Hematopoietic multipotent progenitor cell (in vitro differentiated cells): ENCODE data around the gene PRKCA. TPM values are rescaled to one million over a fixed set of nuclear protein-coding genes. Genes with fewer than 3 reads are reported as not detected.
"Not testable (repeated sequence)": the region's sequence is repeated elsewhere in the genome, so short reads cannot be mapped to it uniquely, and the experiment has no call there.

Source experiments
- DNase-seq, 3 donors: peaks; one replicate each; pipeline ENCODE4 v3.0.0-alpha.2; 2011 to 2015; ENCODE audit warnings: low read depth in 2 of 3, low spot score in 2 of 3
- total RNA-seq: library from RNA; depleted of rRNA; stranded (reverse); fragments of >200 nt; gene quantifications from one replicate; pipeline ENCODE4 v1.2.3, GENCODE V29; 2012

The PRKCA gene
- total RNA-seq, 1 donor = 0.54 TPM

DNA sequence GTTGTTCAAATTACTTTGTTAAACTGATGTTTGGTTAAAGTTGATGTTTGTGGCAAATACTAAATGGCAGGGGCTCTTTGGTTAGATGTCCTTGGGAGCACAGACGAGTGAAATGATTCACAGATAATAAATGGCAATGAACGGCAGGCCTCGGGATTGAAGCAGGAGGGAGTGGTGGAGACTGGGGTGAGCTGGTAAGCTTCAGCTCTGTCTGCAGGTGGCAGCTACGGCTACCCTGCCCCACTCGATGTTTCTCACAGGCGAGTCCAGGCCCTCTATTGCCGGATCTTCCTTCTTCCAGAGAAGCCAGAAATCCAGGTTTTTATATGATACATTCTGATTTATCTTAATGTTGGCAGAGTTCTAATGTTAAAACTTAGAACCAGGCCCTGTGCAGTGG lies 387.8 kb downstream of the PRKCA start:
- DNase-seq = no peak

DNA sequence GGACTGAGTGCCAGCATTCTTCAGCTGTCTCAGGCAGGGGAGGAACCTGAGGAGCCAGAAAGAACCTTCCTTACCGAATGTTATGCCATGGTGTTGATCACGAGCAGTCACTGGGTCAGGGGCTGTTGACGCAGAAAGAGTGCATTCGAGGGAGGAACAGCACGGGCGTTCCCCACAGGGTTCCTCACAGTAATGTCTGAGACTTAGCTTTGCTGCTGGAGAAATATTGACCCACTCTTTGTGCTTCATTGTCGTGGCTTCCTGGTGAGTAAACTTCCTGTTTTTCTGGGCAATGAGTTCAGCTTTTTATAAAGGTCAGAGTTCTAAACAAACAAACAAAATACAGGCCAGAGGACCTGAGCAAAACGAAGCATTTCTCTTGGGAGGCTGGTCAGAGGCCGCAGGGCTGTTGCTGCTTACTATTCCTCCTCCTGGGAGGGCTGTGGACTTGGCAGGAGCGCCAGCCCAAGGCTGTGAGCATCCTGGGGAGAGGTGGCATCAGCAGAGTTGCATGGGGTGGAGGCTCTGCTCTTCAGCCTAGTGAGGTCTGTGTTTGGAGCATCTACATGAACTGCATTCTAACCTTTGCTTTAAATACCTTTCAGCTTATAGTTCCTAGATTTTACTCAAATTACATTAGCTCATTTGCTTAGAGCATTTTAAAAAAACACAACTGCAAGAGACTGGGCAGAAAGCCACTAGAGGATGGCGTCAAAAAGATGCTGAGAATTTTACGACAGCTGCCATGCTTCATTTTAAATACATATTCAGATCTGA lies 389.4 kb downstream of the PRKCA start:
- no peak for DNase-seq

DNA sequence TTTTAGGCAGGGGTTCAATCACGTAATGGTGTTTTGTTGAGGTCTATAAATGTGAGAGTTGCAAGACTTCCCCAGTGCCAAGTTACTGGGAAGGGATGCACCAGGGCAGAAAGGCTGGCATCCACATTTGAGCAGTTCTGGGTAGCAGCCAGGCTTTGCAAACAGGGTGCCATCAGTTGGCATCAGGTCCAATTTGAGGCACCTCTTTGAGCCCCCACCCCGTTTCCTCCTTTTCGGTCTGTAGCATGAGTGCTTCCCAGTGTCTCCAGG lies 389.9 kb downstream of the PRKCA start:
- DNase-seq = no peak

DNA sequence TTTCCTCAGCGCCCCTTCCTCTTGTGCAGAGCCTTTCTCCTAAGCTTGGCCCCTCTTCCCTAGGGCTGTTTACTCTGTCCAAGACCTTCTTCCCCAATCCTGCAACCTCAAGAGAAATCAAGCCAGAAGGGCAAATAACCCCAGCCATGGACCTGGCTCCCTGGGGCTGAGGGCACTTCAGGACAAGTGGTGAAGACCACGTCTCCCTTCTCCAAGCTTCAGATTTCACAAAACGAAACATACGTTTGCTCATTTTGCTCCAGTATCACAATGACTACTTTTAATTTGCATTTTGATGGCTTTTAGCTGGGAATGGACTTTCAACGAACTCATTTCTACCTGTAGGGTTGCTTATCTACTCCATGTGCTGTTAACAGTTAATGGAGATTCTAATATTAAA lies 392.7 kb downstream of the PRKCA start:
- DNase-seq = no peak

DNA sequence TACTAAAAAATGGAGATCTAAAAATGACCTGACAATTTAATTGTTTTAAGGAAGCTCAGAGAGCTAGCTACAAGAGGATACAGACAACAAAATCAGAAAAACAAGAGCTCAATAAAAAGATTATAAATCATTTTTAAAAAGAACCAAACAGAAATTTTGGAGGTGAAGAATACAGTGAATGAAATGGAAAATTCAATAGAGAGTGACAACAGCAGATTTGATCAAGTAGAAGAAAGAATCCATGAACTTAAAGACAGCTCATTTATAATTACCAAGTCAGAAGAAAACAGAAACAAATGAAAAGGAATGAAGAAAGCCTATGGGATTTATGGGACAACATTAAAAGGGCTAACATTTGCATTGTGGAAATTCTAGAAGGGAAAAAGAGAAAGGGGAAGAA lies 395.9 kb downstream of the PRKCA start:
- no peak for DNase-seq

DNA sequence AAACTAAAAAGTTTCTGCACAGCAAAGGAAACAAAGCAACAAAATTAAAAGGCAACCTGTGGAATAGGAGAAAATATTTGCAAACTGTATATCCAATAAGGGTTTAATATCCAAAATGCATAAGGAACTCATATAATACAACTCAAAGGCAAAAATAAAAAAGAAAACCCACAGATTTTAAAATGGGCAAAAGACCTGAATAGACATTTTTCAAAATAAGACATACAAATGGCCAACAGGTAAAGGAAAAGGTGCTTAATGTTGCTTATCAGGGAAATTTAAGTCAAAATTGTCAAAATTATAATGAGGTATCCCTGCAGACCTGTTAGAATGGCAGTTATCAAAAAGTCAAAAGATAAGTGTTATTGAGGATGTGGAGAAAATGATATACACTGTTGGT lies 399.0 kb downstream of the PRKCA start:
- no peak for DNase-seq

DNA sequence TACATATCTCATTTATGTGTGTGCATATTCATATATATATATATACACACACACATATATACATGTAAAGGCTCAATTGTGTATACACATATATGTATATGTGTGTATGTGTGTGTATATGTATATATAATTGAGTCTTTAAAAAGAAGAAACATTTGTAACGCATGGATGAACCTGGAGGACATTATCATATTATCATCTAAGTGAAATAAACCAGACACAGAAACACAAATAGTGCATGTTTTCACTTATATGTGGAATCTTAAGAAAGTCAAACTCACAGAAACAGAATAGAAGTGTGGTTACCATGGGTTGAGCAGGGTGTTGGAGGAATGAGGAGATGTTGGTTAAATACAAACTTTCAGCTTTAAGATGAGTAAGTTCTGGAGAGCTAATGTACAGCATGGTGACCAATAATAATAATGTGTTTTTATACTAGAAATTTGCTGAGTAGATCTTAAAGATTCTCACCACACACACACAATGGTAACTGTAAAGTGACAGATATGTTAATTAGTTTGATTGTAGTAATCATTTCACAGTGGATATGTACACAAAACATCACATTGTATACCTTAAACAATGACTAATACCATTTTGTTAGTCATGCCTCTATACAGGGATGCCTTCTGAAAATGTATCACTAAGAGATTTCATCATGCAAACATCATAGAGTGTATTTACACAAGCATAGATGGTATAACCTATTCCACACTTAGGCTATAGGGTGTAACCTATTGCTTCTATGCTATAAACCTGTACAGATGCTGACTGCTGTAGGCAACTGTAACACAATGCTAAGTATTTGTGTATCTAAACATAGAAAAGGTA lies 399.9 kb downstream of the PRKCA start:
- DNase-seq = no peak

DNA sequence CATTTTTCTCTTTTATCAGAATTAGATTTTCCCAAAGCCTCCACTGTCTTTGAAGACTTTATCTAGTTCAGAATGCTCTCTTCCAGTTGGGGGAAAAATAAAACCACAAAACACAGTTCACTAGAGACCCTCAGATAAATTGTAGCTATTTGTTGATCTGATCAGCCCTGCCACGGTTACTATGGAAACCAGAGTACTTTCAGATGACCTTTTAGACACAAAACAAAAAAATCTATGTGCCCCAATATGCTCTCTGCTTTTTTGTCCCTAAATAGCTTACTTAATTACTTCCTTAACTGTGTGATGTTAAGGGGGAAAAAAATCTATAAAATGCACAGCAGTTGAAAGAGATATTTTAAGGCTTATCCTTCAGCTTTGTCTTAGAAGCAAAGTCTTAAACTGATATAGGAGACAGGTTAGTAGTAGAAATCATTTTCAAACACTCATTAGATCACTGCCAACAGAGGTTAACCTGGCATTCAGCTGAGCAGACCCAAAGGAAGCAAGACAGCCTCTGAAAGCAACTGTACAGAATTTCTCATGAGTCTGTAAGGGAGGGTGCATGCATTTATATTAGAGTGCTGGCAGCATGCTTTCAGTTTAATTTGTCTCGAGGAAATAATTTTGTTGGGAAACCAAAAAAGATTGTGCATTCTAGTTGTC lies 402.6 kb downstream of the PRKCA start:
- DNase-seq = no peak

DNA sequence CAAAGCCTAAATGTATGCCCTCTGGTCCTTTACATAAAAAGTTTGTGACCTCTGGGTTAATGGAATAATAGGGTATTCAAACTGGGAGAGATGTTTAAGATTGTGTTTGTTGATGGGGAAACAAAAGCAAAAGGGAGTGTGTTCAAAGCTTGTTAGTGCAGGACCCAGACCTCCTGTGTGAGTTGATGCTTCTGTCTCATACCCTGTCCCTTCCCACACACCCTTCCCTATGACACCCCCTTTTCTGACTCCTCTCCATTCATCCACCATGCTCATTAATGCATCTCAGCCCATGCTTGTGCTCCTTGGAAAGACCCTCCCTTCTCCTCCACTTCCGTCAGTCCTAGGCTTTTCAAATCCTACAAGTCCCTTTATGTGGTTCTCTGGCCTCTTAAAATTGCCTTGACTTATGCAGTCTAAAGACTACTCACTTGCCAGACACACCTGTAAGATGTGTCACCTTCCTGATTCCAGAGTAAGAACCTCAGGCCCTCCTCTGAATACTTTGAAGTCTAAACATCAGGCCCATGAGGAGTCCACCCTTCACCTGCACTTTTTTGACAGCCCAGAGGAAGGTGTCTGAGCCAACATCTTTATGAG lies 404.5 kb downstream of the PRKCA start:
- no peak for DNase-seq

DNA sequence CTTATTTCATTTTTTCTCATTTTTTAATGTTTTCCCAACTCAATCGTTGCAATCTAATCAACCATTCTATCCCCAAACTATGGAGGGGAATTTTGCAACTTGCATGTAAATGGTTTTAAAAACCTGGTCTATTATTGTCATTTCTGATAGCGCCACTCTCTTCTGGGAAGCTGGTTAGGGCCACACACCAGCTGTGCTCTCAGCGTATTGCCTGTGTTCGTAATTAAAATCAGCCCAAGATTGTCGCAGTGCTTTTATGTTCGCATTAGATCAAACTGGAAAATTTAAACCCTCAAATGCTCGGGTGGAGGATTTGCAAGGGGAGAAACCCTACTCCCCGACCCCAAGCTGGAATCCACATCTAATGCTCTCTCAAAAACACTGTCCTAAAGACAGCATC lies 409.0 kb downstream of the PRKCA start:
- no peak for DNase-seq

DNA sequence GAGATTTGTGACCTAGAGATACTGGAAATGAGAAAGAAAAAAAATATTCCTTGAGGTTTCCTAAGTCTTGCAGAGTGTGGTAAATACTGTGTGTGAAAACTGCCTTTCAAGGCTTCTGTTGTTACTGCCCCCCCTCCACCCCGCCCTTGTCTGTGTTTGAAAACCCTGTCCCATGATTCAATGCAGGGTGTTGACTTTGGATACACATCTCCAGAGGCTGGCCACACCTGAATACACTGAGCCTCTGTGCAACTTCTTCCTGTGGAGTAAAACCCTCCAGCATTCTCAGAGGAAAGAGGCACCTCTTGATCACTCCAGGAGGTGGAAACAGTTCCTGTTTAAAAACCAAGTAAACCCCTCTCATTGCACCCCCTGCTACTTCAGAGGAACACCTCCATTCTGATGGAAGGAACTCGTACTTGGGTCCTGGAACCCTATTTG lies 409.5 kb downstream of the PRKCA start:
- peak in 1 of 3 donors; percentile 32 for DNase-seq

DNA sequence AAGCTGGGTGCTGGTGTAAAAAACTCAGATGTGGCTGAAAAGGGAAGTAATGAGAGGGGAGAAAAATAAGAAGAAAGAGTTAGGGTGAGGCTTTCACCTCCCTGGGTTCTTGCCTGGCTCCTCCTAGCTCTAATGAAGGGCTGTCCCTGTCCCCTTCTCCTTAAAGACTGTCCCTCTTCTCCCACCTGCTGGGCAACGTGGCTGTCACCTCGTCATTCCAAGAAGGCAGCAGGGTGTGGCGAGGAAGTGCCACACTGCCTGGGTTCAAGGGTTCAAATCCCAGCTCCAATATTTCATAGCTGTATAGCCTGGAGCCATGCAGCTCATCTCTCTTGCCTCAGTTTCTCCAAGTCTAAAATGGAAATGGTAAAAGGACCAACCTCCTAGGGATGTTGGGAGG lies 410.0 kb downstream of the PRKCA start:
- peak in 1 of 3 donors; percentile 23 for DNase-seq

DNA sequence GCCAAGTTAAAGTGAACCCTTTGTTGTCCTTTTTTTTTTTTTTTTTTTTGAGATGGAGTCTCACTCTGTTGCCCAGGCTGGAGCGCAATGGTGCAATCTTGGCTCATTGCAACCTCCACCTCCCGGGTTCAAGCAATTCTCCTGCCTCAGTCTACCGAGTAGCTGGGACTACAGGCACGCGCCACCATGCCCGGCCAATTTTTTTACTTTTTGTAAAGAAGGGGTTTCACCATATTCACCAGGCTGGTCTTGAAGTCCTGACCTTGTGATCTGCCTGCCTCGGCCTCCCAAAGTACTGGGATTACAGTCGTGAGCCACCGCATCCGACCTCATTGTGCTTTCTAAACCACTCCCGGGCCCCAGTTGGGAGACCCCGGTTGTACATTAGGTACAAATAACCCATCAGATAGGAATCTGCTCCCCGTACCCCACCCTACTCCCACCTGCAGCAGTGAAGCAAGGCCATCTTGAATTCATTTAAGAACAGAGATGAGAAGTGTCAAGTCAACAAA lies 410.7 kb downstream of the PRKCA start:
- DNase-seq = not testable (repeated sequence)

DNA sequence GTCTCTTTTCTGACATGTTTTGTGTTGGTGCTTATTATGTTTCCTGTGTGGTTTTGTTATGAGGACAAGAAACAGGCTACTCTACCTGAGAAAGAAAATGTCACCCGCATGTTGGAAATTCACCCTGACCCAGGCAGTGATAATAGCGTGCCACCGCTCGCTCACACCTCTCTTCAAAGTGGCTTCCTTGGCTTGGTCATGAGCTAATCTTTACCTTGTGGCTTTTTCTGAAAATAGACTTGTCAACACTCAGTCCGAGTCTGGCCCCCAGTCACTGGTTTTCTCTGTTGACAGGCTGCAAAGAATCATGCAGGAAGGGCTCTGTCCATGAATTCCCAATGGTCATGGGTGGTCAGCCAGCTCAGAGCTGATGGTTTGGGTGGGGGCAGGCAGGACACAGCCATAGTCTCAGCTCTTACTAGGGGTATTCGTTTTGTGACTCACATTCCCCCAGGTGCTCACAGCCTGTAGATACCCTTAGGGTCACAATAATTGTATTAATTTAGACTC lies 411.2 kb downstream of the PRKCA start:
- DNase-seq = no peak

DNA sequence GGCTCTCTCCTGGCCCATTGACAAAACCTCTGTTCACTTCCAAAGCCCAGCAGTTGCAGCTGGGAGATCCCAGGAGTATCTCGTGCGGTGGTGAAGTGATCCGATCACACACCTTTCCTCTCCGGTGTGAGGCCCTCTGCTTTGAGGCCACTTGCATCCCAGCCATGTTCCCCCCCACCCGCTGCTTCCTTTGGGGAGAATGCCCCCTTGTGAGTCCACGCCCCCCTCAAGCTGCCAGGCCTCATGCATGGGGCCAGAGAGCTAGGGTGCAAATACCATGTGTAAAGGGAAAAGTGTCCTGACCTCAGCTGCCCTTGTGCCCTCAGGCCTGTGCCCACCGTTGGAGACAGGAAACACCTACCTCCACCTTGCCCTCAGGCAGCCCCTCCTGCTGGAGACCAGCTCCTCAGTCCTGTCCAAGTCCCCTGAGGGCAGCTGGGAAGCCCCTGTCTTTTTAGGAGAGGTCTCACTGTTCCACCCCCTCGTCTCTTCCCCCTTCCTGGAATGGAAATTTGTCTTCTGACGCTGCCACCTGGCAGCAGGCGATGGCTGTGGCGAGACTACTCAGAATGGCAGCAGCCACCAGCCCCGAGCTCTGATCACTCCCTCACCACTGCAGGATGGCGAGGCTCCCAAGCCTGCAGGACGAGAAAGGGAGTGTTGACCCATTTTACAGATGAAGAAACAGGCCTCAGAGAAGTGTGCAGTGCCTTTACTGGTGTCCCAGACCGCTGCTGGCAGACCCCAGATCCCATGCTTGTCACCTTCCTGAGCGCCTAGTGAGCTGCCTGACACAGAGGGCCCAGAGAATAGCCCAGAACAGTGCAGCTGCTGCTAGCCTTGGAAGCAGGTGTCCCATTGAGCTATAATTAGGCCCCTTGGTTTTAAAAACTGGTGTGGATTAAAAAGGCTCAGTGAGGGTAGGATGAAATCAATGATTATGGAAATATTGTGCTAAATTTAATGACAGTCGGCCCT lies 411.9 kb downstream of the PRKCA start:
- DNase-seq = no peak

DNA sequence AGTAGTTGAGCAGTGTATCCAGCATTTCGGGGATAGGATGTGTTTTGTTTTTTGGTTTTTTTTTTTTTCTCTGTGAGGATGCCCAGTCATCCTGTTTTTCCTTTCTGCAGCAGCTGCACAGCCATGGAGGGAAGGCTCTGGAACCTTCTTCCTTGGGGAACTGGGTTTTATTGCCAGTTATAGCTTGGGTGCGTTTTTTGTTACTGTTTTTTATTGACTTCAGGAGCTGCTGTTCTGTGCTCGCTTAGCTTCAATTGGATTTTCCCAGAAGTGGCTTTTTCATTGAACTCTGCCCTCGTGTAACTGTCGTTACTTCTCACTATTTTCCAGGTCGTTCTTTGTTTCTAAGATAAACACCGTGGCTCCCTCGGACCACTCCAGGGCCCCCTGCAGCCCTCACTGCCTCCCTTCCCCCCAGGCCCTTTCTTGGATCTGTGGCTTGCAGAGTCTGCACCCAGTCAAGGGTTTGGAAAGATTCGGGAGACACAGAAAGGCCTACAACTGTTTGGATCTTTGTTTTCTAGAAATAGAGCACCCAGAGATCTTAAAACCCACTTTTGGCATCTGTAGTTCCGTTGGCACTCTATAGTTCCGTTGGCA lies 412.8 kb downstream of the PRKCA start:
- DNase-seq = no peak

DNA sequence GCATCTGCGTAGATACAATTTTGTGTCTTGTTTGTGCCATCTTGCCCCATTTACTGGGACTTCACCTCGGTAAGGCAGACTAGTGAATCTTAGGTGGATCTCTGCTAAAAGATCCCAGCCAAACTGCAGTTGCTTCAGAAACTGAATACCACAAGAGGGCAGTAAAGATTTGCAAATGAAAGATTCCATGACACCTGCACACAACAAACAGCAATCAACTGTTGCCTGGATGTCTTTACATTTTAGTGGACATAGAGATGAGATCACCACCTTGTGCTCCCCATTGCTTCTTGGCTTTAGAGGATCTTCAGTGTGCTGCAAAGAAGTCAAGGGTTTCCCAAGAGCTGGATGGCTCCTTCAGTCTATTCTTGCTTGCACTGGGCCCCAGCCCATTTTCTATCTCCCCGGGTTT lies 413.3 kb downstream of the PRKCA start:
- DNase-seq = peak in 2 of 3 donors; percentile 62 to 77

DNA sequence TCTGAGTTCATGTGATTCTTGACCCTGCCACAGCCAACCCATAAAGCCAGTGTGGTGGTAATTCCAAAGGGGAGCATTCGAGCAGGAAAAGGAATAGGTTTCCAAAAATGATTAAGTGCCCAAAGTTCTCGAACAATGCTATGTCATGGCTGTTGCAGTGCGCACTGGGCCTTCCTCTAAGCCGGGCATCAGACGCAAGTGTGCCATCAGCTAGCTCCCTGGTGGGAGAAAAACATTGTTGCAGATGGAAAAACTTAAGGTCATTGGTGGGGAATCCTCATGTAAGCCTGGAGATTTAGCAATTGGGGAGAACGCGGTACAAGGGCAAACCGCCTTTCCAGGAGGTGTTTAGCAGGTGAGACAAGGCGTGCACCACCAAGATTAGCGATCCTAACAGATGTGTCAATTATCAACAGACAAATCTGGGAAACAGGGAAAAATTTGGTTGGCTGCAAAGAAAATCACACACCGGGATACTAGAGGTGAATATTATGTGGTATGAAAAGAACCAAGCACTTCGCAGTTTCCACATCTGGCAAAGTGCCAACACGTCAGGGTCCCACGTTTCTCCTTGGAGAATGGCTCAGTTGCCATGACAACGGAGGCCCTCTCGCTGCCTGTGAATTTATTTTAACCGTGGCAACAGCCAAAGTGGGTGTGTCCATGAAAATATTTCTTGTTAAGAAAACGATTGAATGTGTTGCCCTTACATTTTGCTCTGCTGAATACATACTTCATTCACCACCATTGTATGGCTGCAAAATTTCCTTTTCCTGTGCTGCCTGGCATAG lies 414.0 kb downstream of the PRKCA start:
- DNase-seq = no peak
